Lung (tissue), 12 donors: ENCODE data around the gene LILRA2. TPM values are rescaled to one million over a fixed set of nuclear protein-coding genes. Genes with fewer than 3 reads are reported as not detected.
"Not testable (repeated sequence)": the region's sequence is repeated elsewhere in the genome, so short reads cannot be mapped to it uniquely, and the experiment has no call there.

Experiments used
- ATAC-seq: fragments of 200-7000 bp; cut with Tn5 transposase; one replicate; pipeline ENCODE4 v1.9.1; 2020; ENCODE audit warnings: moderate number of reproducible peaks; ENCODE audit not compliant: insufficient read depth, low FRiP score
- DNase-seq, 3 donors: peaks; one replicate each; pipeline ENCODE4 v3.0.0-alpha.2; 2013 to 2017
- H3K27ac ChIP-seq, 2 donors: one replicate each; pipeline ENCODE4 v1.5.1; 2013; ENCODE audit warnings: mild to moderate bottlenecking in 2 of 2, moderate library complexity in 2 of 2, control low read depth in 1 of 2, inconsistent platforms in 1 of 2, low read depth in 1 of 2, low read length in 1 of 2
- H3K27me3 ChIP-seq, 3 donors: one replicate each; pipeline ENCODE4 v1.5.1; 2013; ENCODE audit warnings: low read length in 2 of 3; ENCODE audit not compliant: control insufficient read depth in 3 of 3, insufficient read depth in 3 of 3
- H3K36me3 ChIP-seq, 4 donors: one replicate each; pipeline ENCODE4 v1.5.1; 2013; ENCODE audit warnings: low read length in 4 of 4, mild to moderate bottlenecking in 1 of 4, moderate library complexity in 1 of 4; ENCODE audit not compliant: control insufficient read depth in 4 of 4, insufficient read depth in 4 of 4
- H3K4me1 ChIP-seq, 5 donors: one replicate each; pipeline ENCODE4 v1.5.1; 2013; ENCODE audit warnings: low read length in 5 of 5, mild to moderate bottlenecking in 2 of 5, moderate library complexity in 1 of 5; ENCODE audit not compliant: control insufficient read depth in 5 of 5, insufficient read depth in 5 of 5
- H3K4me3 ChIP-seq: one replicate; pipeline ENCODE4 v1.5.1; 2013; ENCODE audit warnings: mild to moderate bottlenecking, control low read depth, moderate library complexity
- H3K9ac ChIP-seq, 2 donors: one replicate each; pipeline ENCODE4 v1.5.1; 2013; ENCODE audit warnings: low read length in 2 of 2, control low read depth in 1 of 2; ENCODE audit not compliant: insufficient read depth in 1 of 2
- H3K9me3 ChIP-seq, 4 donors: one replicate each; pipeline ENCODE4 v1.5.1; 2013; ENCODE audit warnings: low read length in 3 of 4, mild to moderate bottlenecking in 1 of 4, moderate library complexity in 1 of 4; ENCODE audit not compliant: control insufficient read depth in 4 of 4, insufficient read depth in 3 of 4
- WGBS, 2 donors: extraction: QIAGEN DNeasy Blood & Tissue Kit; methylation state at CpG; one replicate each; pipeline ENCODE4 v1.1.7; 2013; 5-methylcytosine and 5-hydroxymethylcytosine counted together
- polyA plus RNA-seq, 2 donors: library from polyadenylated mRNA; stranded (reverse); fragments of 200-250 nt; gene quantifications; one replicate each; pipeline ENCODE4 v1.2.1, GENCODE V29; 2013
- total RNA-seq, 2 donors: library from RNA; depleted of rRNA in 1 of 2; stranded (reverse); fragments of >200 nt in 1 of 2; gene quantifications; one replicate each; pipeline ENCODE4 v1.2.1, GENCODE V29; 2014 to 2021
- TF ChIP-seq, protein P1 (sequence below): IDR thresholded peaks from 2 replicates; pipeline ENCODE4 v1.5.1; 2012; ENCODE audit warnings: mild to moderate bottlenecking; ENCODE audit errors: control extremely low read depth, extremely low read depth
- donor health status: control.
- donor health status: control.
- donor health status: Bipolar disorder and iron deficiency.
- donor health status: healthy.
- donor health status: DM: yes; HTN: yes; CAD: no.

LILRA2 gene
- total and polyA plus RNA-seq, 4 donors, result 1.2 to 51.6 (median 9.0) TPM

DNA sequence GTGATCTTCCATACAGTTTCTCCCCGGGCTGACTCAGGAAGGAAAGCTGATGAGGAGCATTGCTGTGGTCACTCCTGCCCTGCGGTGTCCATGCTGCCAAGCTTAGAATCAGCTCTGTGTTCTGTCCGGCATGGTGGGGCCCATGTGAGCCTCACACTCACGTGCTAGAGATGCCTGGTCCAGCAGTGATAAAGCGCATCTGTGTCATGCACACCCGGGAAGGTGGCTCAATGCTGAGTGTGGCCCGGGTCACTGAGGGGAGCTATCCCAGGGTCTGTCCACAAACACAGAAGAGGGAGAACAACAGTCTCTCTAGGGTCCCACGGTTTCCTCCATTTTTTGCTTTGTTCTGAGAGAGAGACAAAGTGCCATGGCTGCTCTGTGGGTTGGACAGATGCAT, 53.2 kb downstream of the LILRA2 start:
- peaks cover 0 to 4% (median 0%) of the 10 kb centered on the region in 4 donors for H3K9me3 ChIP-seq
- ATAC-seq (no peak), DNase-seq (no peak)
- H3K9ac ChIP-seq, result no peak overlapping the region
- TF ChIP-seq, protein P1, sequence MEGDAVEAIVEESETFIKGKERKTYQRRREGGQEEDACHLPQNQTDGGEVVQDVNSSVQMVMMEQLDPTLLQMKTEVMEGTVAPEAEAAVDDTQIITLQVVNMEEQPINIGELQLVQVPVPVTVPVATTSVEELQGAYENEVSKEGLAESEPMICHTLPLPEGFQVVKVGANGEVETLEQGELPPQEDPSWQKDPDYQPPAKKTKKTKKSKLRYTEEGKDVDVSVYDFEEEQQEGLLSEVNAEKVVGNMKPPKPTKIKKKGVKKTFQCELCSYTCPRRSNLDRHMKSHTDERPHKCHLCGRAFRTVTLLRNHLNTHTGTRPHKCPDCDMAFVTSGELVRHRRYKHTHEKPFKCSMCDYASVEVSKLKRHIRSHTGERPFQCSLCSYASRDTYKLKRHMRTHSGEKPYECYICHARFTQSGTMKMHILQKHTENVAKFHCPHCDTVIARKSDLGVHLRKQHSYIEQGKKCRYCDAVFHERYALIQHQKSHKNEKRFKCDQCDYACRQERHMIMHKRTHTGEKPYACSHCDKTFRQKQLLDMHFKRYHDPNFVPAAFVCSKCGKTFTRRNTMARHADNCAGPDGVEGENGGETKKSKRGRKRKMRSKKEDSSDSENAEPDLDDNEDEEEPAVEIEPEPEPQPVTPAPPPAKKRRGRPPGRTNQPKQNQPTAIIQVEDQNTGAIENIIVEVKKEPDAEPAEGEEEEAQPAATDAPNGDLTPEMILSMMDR, result no peak
- WGBS, 2 donors, result 84 to 91% methylated on average over 8 of the region's 8 CpGs
- no peak overlapping the region for H3K27ac ChIP-seq
- H3K4me1 ChIP-seq, result peaks cover 0 to 3% (median 0%) of the 10 kb centered on the region in 5 donors
- H3K27me3 ChIP-seq, result no peaks in the 10 kb centered on the region
- H3K4me3 ChIP-seq, result no peak overlapping the region
- no peaks in the 10 kb centered on the region for H3K36me3 ChIP-seq

DNA sequence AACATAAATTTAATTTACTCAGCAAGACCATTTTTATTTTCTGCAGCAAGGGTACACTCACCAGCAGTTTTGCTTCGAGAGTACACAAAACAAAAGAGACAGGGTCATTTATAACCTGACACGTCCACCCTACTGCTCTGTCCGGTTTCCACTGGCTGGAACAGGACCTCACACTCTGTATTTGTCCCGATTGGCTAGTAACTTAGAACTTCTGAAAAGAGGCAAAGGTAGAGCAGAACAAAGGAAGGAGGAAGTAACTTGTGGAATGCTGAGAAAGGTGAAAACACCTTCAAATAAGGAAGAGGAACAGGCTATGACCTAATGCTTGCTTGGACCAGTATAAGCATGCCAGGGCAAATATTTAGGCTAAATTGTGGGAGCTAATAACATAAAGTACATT, 54.3 kb downstream of the LILRA2 start:
- H3K27me3 ChIP-seq, H3K27ac ChIP-seq, H3K9ac ChIP-seq, H3K9me3 ChIP-seq, H3K36me3 ChIP-seq, H3K4me3 ChIP-seq, H3K4me1 ChIP-seq, ATAC-seq: not testable (repeated sequence)
- WGBS, 2 donors, result 39 to 76% methylated on average over 4 of the region's 4 CpGs
- peak in 1 of 3 donors; percentile 13 for DNase-seq

DNA sequence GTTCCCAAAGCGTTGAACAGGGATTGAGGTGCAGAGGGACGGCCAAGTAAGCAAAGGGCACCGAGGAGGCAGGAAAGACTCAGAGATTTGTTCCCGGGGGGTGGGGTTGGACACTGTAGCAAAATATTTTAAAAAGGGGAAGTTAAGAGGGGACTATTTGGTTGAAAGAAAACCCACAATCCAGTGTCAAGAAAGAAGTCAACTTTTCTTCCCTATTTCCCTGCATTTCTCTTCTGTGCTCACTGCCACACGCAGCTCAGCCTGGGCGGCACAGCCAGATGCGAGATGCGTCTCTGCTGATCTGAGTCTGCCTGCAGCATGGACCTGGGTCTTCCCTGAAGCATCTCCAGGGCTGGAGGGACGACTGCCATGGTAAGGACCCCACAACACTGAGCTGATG, 56.7 kb downstream of the LILRA2 start, which contains the start of gene LILRB1:
Gene LILRB1, plus strand, starts transcription at position 223 of the 400 bp plus-strand sequence. CDS start 590 bp downstream, outside the sequence.
- WGBS, 2 donors, result 26 to 55% methylated on average over 9 of the region's 9 CpGs
- ATAC-seq, H3K9ac ChIP-seq, H3K4me1 ChIP-seq, H3K27me3 ChIP-seq, DNase-seq, H3K9me3 ChIP-seq, H3K27ac ChIP-seq, H3K4me3 ChIP-seq, H3K36me3 ChIP-seq: not testable (repeated sequence)

DNA sequence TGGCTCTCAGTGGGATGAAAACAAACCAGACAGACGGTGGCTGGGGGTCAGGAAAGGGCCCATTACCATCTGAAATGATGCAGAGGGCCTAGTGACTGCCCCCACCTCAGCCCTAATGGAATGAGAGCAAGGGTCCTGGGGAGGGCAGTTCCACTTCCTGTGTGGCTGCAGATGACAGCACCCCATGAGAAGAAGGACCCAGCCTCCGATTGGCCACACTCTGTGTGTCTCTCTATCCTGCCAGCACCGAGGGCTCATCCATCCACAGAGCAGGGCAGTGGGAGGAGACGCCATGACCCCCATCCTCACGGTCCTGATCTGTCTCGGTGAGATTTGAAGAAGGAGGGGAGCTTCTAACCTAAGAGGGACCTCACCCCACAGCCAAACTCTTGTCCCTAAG, 57.2 kb downstream of the LILRA2 start:
- TF ChIP-seq, protein P1, result no peak
- Histone ChIP-seq H3K4me3 (no peak overlapping the region), H3K27me3 (no peaks in the 10 kb centered on the region), H3K4me1 (peaks cover 0 to 3% (median 0%) of the 10 kb centered on the region in 5 donors), H3K27ac (no peak overlapping the region), H3K9ac (no peak overlapping the region), H3K9me3 (peaks cover 0 to 2% (median 0%) of the 10 kb centered on the region in 4 donors), H3K36me3 (no peaks in the 10 kb centered on the region)
- ATAC-seq (no peak), DNase-seq (peak in 1 of 3 donors; percentile 4)
- 39 to 42% methylated on average over 6 of the region's 6 CpGs for WGBS, 2 donors

DNA sequence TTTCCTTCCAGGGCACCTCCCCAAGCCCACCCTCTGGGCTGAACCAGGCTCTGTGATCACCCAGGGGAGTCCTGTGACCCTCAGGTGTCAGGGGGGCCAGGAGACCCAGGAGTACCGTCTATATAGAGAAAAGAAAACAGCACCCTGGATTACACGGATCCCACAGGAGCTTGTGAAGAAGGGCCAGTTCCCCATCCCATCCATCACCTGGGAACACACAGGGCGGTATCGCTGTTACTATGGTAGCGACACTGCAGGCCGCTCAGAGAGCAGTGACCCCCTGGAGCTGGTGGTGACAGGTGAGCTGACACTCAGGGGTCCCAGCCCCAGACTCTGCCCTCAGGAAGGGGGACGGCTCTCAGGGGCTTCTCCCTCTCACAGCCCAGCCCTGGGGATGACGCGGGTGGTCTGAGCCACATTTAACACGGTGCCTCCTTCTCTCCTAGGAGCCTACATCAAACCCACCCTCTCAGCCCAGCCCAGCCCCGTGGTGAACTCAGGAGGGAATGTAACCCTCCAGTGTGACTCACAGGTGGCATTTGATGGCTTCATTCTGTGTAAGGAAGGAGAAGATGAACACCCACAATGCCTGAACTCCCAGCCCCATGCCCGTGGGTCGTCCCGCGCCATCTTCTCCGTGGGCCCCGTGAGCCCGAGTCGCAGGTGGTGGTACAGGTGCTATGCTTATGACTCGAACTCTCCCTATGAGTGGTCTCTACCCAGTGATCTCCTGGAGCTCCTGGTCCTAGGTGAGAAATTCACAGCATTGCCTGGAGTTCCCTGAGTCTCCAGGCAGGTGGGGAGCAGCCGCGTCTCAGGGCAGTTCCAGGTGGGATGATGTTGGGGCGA, 58.1 kb downstream of the LILRA2 start:
- H3K9me3 ChIP-seq, H3K9ac ChIP-seq, H3K36me3 ChIP-seq, DNase-seq, ATAC-seq, H3K4me3 ChIP-seq, H3K27me3 ChIP-seq, H3K4me1 ChIP-seq, H3K27ac ChIP-seq: not testable (repeated sequence)
- 74 to 81% methylated on average over 23 of the region's 23 CpGs for WGBS, 2 donors

DNA sequence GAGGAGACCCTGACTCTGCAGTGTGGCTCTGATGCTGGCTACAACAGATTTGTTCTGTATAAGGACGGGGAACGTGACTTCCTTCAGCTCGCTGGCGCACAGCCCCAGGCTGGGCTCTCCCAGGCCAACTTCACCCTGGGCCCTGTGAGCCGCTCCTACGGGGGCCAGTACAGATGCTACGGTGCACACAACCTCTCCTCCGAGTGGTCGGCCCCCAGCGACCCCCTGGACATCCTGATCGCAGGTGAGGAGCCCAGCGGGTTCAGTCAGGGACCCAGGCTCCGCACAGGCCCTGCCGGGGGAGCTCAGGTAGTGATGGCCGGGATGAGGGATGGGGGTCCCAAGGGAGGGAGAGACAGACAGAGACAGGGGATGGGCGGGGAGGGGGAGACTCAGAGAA, 58.9 kb downstream of the LILRA2 start:
- H3K27me3 ChIP-seq, H3K9me3 ChIP-seq, H3K9ac ChIP-seq, H3K36me3 ChIP-seq, H3K4me1 ChIP-seq, H3K27ac ChIP-seq, ATAC-seq, H3K4me3 ChIP-seq, DNase-seq: not testable (repeated sequence)
- 83 to 85% methylated on average over 16 of the region's 16 CpGs for WGBS, 2 donors
